Uterus (tissue), 2 donors: ENCODE measurements around the gene EVA1A.

Source experiments
- POLR2A ChIP-seq, 2 donors: fragments of 450-650 bp; IDR thresholded peaks; one replicate each; pipeline ENCODE4 v1.6.1; 2016; ENCODE audit warnings: antibody characterized with exemption in 2 of 2, mild to moderate bottlenecking in 1 of 2, moderate library complexity in 1 of 2
- TF ChIP-seq, protein P1 (sequence below), 4 experiments: fragments of 200-600 bp in 2 of 4; fragments of 450-650 bp in 2 of 4; sonication (generic) in 2 of 4; IDR thresholded peaks; one replicate each; pipeline ENCODE4 v1.5.1; 2016 to 2019; ENCODE audit warnings: antibody characterized with exemption in 4 of 4, mild to moderate bottlenecking in 2 of 4, moderate library complexity in 1 of 4

- TF ChIP-seq, protein P1, sequence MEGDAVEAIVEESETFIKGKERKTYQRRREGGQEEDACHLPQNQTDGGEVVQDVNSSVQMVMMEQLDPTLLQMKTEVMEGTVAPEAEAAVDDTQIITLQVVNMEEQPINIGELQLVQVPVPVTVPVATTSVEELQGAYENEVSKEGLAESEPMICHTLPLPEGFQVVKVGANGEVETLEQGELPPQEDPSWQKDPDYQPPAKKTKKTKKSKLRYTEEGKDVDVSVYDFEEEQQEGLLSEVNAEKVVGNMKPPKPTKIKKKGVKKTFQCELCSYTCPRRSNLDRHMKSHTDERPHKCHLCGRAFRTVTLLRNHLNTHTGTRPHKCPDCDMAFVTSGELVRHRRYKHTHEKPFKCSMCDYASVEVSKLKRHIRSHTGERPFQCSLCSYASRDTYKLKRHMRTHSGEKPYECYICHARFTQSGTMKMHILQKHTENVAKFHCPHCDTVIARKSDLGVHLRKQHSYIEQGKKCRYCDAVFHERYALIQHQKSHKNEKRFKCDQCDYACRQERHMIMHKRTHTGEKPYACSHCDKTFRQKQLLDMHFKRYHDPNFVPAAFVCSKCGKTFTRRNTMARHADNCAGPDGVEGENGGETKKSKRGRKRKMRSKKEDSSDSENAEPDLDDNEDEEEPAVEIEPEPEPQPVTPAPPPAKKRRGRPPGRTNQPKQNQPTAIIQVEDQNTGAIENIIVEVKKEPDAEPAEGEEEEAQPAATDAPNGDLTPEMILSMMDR (IDR thresholded peaks at IDR 0.05) = no peak
- no peak for TF ChIP-seq POLR2A (IDR thresholded peaks at IDR 0.05)
These were observed 76.9 kb downstream of the EVA1A start for GRCh38 chr2:75483878-75484277.
